Upper lobe of right lung (tissue), 1 donor: ENCODE measurements around the gene ACO2. TPM values are rescaled to one million over a fixed set of nuclear protein-coding genes. Genes with fewer than 3 reads are reported as not detected.
"Not testable (repeated sequence)": the region's sequence is repeated elsewhere in the genome, so short reads cannot be mapped to it uniquely, and the experiment has no call there.

ENCODE experiments used
- ATAC-seq: fragments of 200-7000 bp; cut with Tn5 transposase; one replicate; pipeline ENCODE4 v1.9.1; 2020; ENCODE audit warnings: mild to moderate bottlenecking, moderate library complexity
- DNase-seq: peaks from one replicate; pipeline ENCODE4 v3.0.0-alpha.2; 2020
- H3K27ac ChIP-seq: fragments of 200-600 bp; one replicate; pipeline ENCODE4 v1.8.0; 2022
- H3K27me3 ChIP-seq: fragments of 200-600 bp; one replicate; pipeline ENCODE4 v1.8.0; 2022; ENCODE audit warnings: mild to moderate bottlenecking
- H3K36me3 ChIP-seq: fragments of 200-600 bp; one replicate; pipeline ENCODE4 v1.8.0; 2022
- H3K4me1 ChIP-seq: fragments of 200-600 bp; one replicate; pipeline ENCODE4 v1.8.0; 2022
- H3K4me3 ChIP-seq: fragments of 200-600 bp; one replicate; pipeline ENCODE4 v1.8.0; 2022; ENCODE audit warnings: mild to moderate bottlenecking
- H3K9me3 ChIP-seq: fragments of 200-600 bp; one replicate; pipeline ENCODE4 v1.8.0; 2022
- intact Hi-C: fragments of 100-400 bp; cut with DNase I; formaldehyde crosslinking; loops from one replicate; pipeline ENCODE4 v1.11.0; 2022
- total RNA-seq: library from RNA; stranded (reverse); fragmentation: NEBNext Ultra II Directional; extraction: Animal tissue kit (Norgen Biotek cat#: 25700); gene quantifications from one replicate; pipeline ENCODE4 v1.2.1, GENCODE V29; 2021
- TF ChIP-seq, protein P1 (sequence below): fragments of 200-600 bp; IDR thresholded peaks from one replicate; pipeline ENCODE4 v1.8.0; 2022; ENCODE audit warnings: antibody characterized with exemption
- donor health status: DM: no; HTN: yes; CAD: no; lungs with severe emphysema.

The ACO2 gene
- total RNA-seq, 1 donor from 2014 or later: 84.1 TPM

- intact Hi-C loops: no loop called here
- TF ChIP-seq, protein P1, sequence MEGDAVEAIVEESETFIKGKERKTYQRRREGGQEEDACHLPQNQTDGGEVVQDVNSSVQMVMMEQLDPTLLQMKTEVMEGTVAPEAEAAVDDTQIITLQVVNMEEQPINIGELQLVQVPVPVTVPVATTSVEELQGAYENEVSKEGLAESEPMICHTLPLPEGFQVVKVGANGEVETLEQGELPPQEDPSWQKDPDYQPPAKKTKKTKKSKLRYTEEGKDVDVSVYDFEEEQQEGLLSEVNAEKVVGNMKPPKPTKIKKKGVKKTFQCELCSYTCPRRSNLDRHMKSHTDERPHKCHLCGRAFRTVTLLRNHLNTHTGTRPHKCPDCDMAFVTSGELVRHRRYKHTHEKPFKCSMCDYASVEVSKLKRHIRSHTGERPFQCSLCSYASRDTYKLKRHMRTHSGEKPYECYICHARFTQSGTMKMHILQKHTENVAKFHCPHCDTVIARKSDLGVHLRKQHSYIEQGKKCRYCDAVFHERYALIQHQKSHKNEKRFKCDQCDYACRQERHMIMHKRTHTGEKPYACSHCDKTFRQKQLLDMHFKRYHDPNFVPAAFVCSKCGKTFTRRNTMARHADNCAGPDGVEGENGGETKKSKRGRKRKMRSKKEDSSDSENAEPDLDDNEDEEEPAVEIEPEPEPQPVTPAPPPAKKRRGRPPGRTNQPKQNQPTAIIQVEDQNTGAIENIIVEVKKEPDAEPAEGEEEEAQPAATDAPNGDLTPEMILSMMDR: no peak
- no peak overlapping the region for H3K27ac ChIP-seq
- no peaks in the 10 kb centered on the region for H3K27me3 ChIP-seq
- no peaks in the 10 kb centered on the region for H3K9me3 ChIP-seq
- peaks cover 12% of the 10 kb centered on the region for H3K4me1 ChIP-seq
- ATAC-seq (no peak), DNase-seq (no peak)
- no peak overlapping the region for H3K4me3 ChIP-seq
- peaks cover 54% of the 10 kb centered on the region for H3K36me3 ChIP-seq
Observed at GRCh38 chr22:41435560-41435959, 33.4 kb upstream of the ACO2 start.

DNA sequence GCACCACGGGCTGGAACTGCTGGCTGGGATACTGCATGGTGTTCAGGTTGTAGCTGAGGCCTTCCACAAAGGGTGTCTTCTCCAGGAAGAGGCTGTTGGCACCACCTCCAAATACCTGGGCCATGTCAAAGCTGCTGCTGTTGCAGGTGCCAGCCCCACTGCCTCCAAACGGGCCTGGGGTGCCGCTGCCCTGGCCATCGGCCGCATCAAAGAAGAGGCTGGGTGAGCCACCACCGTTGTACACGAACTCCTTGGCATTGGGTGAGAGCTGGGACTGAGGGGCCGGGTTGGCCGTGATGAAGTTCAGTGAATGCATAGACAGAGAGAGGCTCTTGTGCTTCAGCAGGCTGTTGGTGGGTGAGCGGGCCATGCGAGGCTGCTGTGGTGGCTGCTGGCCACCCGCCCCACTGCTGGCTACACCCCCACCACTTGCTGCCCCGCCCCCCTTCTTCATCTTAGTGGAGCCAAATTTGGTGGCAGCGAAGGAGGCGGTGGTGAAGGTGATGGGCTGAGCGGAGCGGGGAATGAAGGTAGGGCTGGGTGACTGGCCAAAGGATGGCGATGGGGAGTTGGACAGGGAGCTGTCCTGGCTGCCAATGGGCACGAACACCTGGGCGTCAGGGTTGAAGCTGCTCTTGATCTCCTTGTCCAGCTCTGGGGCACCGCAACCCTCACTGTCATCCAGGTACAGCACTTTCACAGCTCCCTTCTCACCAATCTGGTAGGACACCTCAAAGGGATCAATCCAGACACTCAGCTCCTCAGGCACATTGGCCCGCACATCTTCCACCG is 32.4 kb upstream of the ACO2 start:
- no peak overlapping the region for H3K27ac ChIP-seq
- H3K9me3 ChIP-seq: no peaks in the 10 kb centered on the region
- peaks cover 12% of the 10 kb centered on the region for H3K4me1 ChIP-seq
- DNase-seq (no peak), ATAC-seq (no peak)
- H3K36me3 ChIP-seq: peaks cover 58% of the 10 kb centered on the region
- intact Hi-C loops: no loop called here
- TF ChIP-seq, protein P1: no peak
- H3K4me3 ChIP-seq: no peak overlapping the region
- no peaks in the 10 kb centered on the region for H3K27me3 ChIP-seq

DNA sequence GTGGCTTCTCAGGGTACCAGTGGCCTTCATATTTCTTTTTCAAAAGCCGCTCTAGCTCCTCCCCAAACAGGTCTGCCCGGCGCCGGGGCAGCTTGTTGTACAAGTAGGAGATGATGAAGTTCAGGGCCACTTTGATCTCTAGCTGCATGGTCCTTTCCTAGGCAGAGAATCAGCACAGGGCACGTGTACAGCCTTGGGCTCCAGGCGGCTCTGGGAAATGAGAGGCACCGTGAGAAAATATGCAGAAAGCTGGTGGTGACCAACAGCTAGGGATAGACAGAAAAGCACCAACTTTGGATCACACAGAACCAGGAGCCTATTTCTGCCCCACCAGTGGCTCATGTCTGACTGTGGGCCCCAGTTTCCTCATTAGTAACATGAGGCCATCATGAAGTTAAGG is 31.7 kb upstream of the ACO2 start:
- no peak for DNase-seq
- no peak for ATAC-seq
- H3K27ac ChIP-seq: no peak overlapping the region
- no peak overlapping the region for H3K4me3 ChIP-seq
- peaks cover 60% of the 10 kb centered on the region for H3K36me3 ChIP-seq
- H3K9me3 ChIP-seq: no peaks in the 10 kb centered on the region
- intact Hi-C loops: no loop called here
- no peaks in the 10 kb centered on the region for H3K27me3 ChIP-seq
- TF ChIP-seq, protein P1: no peak
- peaks cover 12% of the 10 kb centered on the region for H3K4me1 ChIP-seq

DNA sequence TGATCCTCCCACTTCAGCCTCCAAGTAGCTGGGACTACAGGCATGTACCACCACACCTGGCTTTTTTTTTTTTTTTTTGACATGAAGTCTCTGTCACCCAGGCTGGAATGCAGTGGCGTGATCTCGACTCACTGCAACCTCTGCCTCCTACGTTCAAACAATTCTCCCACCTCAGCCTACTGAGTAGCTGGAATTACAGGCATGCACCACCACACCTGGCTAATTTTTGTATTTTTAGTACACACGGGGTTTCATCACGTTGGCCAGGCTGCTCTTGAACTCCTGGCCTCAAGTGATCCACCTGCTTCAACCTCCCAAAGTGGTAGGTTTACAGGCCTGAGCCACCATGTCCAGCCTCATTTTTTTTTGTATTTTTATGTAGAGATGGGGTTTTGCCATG is 28.4 kb upstream of the ACO2 start:
- H3K36me3 ChIP-seq: peaks cover 43% of the 10 kb centered on the region
- H3K27ac ChIP-seq, H3K4me3 ChIP-seq, intact Hi-C loops, ATAC-seq, H3K27me3 ChIP-seq, DNase-seq, H3K9me3 ChIP-seq: not testable (repeated sequence)
- peaks cover 10% of the 10 kb centered on the region for H3K4me1 ChIP-seq

DNA sequence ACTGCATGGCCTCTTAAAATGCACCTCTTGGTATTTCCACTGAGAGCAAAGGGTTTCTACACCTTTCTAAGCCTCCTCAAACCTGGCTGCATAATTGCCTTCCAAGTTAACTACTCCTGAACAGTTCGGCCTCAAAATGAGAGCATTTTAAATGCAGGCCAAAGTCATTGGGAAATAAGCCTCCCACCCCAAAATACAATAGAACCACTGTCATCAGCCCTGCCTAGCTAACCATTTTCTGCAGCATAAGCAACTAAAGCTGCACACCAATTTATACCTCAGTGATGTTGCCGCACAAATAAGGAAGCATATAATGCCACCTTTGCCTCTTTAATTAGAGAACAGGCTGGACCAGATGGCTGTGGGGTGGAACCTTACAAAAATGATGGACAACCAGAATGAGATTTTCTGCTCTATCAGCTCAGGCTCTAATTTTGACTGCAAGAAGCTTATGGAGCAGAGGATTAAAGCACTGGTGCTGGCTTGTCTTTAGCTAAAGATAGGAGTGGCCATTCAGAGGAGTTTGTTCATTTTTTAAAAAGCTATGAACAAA is 26.6 kb upstream of the ACO2 start:
- intact Hi-C loops: no loop called here
- Histone ChIP-seq H3K9me3 (no peaks in the 10 kb centered on the region), H3K4me3 (no peak overlapping the region), H3K27ac (no peak overlapping the region), H3K36me3 (peaks cover 25% of the 10 kb centered on the region), H3K27me3 (no peaks in the 10 kb centered on the region), H3K4me1 (peaks cover 10% of the 10 kb centered on the region)
- ATAC-seq (no peak), DNase-seq (no peak)
- TF ChIP-seq, protein P1: no peak

DNA sequence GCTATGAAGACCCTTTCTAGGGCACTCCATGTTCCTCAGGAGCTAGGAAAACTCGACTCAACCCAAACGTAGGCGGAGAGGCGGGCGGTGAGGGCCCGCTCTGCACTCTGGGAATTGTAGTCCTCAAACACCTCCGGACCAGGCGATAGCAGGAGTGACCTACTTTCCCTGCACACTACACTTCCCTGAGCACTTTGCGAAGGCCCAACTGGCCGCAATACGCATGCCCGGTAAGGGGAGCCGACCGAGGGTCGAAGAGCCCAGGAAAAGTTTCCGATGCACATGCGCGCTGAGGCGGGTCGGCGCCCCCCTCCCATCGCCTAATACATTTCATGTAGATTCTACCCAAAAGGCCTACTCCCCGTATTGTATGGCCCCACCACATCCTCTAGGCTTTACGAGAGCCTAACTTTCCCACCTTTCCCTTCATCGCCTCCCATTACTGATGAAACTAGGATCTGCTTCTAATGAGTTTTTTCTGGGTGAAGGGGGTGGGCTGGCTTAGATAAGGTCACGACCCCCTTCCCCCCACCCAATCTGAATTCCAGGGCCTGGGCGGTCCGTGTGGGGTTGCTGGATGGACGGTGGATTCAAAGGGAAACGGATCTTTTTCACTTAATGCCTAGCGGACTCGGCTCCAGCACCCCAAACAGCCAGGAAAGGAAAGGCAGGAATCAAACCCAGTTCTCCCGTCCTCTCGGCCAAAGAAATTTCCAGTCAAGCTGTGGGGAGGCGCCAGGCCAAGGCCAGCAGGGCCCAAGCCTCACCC is 24.4 kb upstream of the ACO2 start:
- H3K27me3 ChIP-seq: no peaks in the 10 kb centered on the region
- peaks cover 7% of the 10 kb centered on the region for H3K4me1 ChIP-seq
- no peaks in the 10 kb centered on the region for H3K9me3 ChIP-seq
- peaks cover 16% of the 10 kb centered on the region for H3K36me3 ChIP-seq
- ATAC-seq (peak; percentile 74), DNase-seq (peak; percentile 94)
- intact Hi-C loops: no loop called here
- H3K27ac ChIP-seq: peak overlapping the region; percentile 99
- H3K4me3 ChIP-seq: peak overlapping the region; percentile 93
- TF ChIP-seq, protein P1: no peak
